Renal cortex interstitium (tissue), 11 donors: ENCODE results near the gene CXCR5. TPM values are rescaled to one million over a fixed set of nuclear protein-coding genes. Genes with fewer than 3 reads are reported as not detected.
A peak's percentile ranks its signal among the peaks of the same experiment; 100 is the strongest.

ENCODE experiments used
- DNase-seq, 11 donors: peaks; one replicate each; pipeline ENCODE4 v3.0.0-alpha.2; 2013; ENCODE audit warnings: low read depth in 9 of 11, low spot score in 4 of 11; ENCODE audit errors: extremely low read depth in 1 of 11
- polyA plus RNA-seq, 3 donors: library from polyadenylated mRNA; unstranded; fragments of 120-200 nt; gene quantifications; one replicate each; pipeline ENCODE4 v1.2.1, GENCODE V29; 2013; ENCODE audit not compliant: insufficient read length in 3 of 3

The CXCR5 gene
- polyA plus RNA-seq, 3 donors: not detected

DNA sequence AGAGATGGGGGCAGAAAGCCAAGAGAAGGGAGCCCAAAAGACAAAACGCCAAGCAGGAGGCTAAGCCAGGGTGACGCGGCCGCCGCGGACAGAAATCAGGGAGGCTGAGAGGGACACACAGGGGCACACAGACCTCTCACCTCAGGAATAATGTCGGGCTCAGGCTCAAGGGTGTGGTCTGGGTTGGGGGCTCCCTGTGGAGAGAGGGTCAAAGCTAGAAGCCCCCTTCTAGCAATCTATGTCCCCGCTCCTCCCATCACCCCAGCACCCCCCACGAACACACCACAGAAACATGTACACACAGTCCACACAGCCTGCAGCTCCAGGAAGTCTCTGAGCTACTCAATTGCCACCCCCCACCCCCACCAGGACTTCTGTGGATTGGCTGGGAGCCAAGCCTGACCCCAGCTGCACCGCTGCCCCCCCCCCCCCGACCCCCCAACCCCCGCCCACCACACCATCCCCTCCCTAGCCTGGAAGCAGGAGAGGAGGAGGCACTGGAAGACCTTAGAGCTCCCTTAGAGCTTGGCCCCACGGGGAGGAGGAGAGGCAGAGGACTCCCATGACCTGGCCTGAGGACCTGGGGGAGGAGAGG, 35.1 kb downstream of the CXCR5 start:
- DNase-seq: no peak

GRCh38 chr11:118921121-118921928, 37.6 kb downstream of the CXCR5 start:
- DNase-seq: no peak

- DNase-seq: peak in 1 of 11 donors; percentile 52
These were observed 38.4 kb downstream of the CXCR5 start for GRCh38 chr11:118921929-118922744.

DNA sequence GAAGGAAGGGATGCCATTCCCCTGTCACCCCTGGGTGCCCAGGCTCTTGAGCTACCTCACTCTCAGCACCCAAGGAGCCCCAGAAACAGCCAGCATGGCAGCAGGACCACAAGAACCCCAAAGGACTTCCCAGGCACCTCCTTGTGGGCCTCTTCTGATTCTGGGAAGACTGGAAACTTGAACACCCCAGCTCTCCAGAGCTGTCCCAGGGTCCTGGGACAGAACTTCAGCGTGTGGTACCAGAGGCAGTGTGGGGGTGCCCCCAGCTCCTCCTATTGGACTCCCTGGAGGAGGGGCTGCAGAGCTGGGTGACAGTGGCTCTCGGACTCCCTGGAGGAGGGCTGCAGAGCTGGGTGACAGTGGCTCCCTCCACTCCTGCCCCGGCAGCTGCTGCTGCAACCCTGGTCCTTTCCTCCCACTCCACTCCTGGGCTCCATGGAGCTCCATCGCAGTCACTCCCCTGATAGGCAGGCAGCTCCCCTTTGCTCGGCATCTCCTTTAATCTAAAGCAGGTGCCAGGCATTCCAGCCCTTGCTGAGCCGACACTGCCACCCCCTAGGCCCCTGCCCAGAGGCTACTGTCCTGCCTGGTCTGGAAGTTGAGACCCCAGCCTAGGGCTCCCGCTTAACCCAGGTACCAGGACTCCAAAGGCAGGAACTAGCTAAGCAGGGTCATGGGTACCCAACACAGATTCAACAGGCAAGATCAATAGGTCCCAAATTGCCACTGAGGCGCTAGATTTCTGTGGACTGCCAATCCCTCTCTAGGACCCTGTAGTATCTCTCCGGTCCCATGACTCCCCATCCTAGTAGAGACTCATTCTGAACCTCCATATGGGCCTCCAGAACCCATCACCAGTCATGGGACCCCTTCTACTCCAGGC, 39.3 kb downstream of the CXCR5 start:
- DNase-seq: no peak

- no peak for DNase-seq
These were observed 40.3 kb downstream of the CXCR5 start for GRCh38 chr11:118923721-118924587.

GRCh38 chr11:118924591-118925585, 41.2 kb downstream of the CXCR5 start:
- no peak for DNase-seq

DNA sequence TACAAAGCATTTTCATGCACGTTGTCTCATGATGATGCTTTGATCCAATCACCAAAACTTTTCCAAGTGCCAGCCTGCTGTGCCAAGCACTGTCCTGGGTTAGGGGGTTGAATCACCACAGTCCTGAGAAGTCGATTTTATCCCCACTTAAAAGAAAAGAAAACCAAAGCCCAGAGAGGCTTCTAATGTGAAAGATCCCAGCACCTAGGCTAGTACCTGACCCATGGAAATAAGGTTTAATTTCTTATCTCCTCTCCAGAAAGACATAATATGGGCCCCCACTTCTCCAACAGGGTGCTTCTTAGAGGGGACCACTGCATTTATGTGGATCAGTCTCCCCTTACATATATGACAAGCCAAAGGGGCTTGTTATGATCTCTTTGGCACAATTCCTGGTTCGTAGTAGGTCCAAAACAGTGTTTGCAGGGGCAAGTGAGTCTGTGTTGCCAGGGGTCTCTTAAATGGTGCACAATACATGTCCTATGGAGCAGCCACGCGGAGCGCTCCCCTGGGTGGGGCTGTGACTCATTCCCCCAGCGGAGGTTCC, 43.9 kb downstream of the CXCR5 start:
- DNase-seq: no peak

DNA sequence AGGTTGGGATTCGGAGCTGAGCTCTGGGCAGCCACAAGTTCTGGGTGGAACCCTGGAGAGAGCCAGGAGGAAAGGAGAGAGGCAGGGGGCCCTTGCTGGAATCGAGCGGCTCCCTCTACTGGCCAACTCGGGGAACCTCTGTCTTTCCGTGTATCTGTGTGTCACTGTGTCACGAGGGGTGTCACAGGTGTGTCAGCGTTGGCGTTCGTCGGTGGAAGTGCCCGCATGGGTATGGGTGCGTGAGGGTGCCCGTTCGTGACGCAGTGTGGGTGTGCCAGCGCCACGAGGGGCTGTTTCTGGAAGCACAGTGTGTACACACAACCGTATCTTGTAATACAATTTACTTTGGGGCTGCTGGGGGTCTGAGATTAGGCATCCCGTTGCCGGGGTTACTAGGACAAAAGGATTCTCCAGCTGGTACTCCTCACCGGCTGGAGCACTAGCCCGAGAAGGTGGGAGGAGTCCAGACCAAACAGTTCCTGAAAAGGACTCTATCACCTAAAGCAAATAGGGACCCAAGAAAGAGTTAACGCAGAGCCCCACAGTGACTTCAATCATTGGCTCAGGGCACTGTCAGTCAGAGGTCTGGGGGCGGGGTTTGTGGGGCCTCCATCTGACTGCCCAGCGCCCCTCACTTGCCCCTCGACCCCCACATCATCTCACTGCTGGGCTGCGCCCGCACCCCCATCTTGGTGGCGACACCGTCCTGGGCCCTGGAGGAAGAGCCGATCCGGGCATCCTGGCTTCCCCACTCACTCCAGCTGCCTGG, 44.6 kb downstream of the CXCR5 start:
- peak in 8 of 11 donors; percentile 89 to 95 (median 93) for DNase-seq

GRCh38 chr11:118928870-118929500, 45.3 kb downstream of the CXCR5 start:
- peak in 2 of 11 donors; percentile 76 to 80 for DNase-seq

- peak in 7 of 11 donors; percentile 86 to 95 (median 91) for DNase-seq
These were observed 45.9 kb downstream of the CXCR5 start for GRCh38 chr11:118929501-118930093.

DNA sequence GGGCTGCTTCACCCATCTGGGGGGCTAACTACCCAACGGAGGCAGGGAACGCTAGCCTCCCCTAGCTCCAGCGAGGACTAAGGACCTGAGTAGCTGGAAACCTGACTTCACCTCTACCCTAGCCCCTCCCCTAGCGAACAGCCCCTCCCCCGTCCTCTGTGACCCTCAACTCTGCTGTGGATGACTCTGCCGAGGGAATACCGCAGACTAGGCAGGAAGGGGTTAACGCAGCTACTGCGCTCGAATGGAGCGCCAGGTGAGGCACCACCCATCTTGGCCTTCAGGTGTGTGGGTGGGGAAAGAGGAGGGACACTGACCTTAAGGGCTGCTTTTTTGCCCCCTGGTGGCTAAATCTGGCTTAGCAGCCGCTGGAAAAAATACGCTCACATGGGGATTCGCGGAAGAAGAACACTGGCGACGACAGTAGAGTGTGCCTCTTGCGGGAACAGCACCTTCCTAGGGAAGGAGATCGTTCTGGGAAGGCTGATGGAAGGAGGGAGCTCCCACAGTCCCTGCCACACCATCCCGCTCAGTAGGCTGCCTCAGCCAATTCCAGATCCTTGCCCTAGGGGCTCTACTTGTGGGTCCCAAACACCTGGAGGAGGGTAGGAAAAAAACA, 46.5 kb downstream of the CXCR5 start:
- DNase-seq: peak in 3 of 11 donors; percentile 87 to 91 (median 88)

- no peak for DNase-seq
These were observed 47.9 kb downstream of the CXCR5 start for GRCh38 chr11:118931571-118931970.

GRCh38 chr11:118933486-118933885, 49.8 kb downstream of the CXCR5 start:
- DNase-seq: no peak

DNA sequence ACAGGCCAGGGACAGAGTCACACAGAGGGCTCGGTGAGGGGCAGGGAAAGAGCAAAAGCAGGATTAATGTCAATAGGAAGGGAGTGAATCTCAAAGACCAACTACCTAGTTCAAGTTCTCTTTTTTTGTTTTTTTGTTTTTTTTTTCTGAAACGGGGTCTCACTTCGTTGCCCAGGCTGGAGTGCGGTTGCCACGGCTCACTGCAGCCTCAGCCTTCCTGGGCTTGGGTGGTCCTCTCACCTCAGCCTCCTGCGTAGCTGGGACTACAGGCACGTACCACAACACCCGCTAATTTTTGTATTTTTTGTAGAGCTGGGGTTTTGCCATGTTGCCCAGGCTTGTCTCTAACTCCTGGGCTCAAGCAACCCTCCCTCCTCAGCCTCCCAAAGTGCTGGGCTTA, 51.7 kb downstream of the CXCR5 start:
- DNase-seq: no peak
